Epidermal melanocyte (primary cell): ENCODE results near the gene SLC12A5.

Experiments used
- DNase-seq: peaks from one replicate; pipeline ENCODE4 v3.0.0; 2011; ENCODE audit warnings: low spot score; ENCODE audit not compliant: insufficient read length

SLC12A5 gene

DNA sequence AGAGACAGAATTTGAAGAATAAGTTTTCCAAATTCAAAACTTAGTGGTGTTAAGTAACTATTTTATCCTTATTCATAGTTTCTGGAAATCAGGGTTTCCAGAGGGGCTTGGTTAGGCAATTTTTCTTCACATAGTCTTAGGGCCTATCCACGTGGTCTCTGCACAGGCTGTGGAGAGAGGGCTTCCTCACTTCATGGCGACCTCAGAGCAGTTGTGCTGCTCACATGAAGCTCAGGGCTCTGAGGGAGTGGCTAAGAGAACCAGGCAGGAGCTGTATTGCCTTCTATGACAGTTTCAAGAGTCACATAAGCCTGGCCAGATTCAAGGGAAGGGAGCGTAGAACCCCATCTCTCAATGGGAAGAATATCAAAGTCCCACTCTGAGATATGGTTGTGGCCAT lies 75.2 kb downstream of the SLC12A5 start:
- no peak for DNase-seq

- no peak for DNase-seq
Observed at GRCh38 chr20:46107061-46107460, 78.0 kb downstream of the SLC12A5 start.

DNA sequence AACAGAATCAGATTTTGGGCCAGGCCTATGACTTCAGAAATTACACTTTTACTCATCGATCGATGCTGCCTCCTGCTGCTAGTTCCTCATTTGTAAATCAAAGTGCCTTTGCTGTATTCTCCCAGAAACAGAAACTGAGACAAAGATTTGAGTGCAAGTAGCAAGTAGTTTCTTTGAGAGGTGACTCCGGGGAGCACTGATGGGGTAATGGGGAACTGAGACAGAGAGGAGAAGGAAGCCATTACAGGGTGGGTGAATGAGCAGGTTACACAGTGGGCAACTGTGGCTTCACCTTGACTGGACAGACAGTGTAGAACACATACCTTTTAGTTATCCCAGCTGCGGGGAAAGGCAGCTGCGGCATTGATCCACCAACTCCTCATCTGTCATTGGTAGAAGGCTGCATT lies 79.4 kb downstream of the SLC12A5 start:
- no peak for DNase-seq

DNA sequence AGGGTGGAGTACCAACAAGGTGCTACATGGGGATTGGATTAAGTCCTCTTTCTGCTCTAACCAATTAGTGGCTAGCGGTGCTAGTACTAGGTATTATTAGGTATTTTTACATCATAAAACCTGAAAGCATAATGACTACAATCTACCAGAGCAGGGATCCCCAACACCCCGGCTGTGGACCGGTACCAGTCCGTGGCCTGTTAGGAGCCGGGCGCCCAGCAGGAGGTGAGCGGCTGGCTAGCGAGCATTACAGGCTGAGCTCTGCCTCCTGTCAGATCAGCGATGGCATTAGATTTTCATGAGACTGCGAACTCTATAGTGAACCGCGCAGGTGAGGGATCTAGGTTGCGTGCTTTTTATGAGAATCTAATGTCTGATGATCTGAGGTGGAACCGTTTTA lies 80.0 kb downstream of the SLC12A5 start:
- no peak for DNase-seq
